HL-60 (cell line): ENCODE results near the gene COPS8.

Source experiments
- DNase-seq, 2 experiments: peaks; one replicate each; pipeline ENCODE4 v3.0.0-alpha.2; 2010 to 2020; ENCODE audit warnings: low read depth in 1 of 2, low spot score in 1 of 2
- H3K27ac ChIP-seq: fragments of 250-450 bp; sonication (Bioruptor Pico); replicated peaks from 2 replicates; pipeline ENCODE4 v1.5.1; 2020; ENCODE audit warnings: mild to moderate bottlenecking, moderate library complexity
- H3K27me3 ChIP-seq: fragments of 250-450 bp; sonication (Bioruptor Pico); 2 replicates; pipeline ENCODE4 v1.5.1; 2021; ENCODE audit warnings: mild to moderate bottlenecking, moderate library complexity; ENCODE audit not compliant: insufficient read depth, poor library complexity, severe bottlenecking
- H3K4me3 ChIP-seq: replicated peaks from 2 replicates; pipeline ENCODE4 v1.5.1; 2011; ENCODE audit warnings: mild to moderate bottlenecking, control low read depth, low read length; ENCODE audit not compliant: insufficient read depth
- CTCF ChIP-seq: IDR thresholded peaks from one replicate; pipeline ENCODE4 v1.5.1; 2011; ENCODE audit warnings: low read length, control low read depth, inconsistent platforms; ENCODE audit not compliant: insufficient read depth
- GABPA ChIP-seq: IDR thresholded peaks from 2 replicates; pipeline ENCODE4 v1.6.1; 2012; ENCODE audit warnings: low read depth
- POLR2AphosphoS5 ChIP-seq: IDR thresholded peaks from 2 replicates; pipeline ENCODE4 v1.6.1; 2012; ENCODE audit warnings: low read depth
- REST ChIP-seq: IDR thresholded peaks from 2 replicates; pipeline ENCODE4 v1.6.1; 2012; ENCODE audit warnings: low read depth; ENCODE audit not compliant: insufficient replicate concordance
- SPI1 ChIP-seq: IDR thresholded peaks from 2 replicates; pipeline ENCODE4 v1.6.1; 2012; ENCODE audit warnings: low read depth, mild to moderate bottlenecking, borderline replicate concordance

The COPS8 gene

GRCh38 chr2:237143118-237143517 is 57.4 kb downstream of the COPS8 start:
- Histone ChIP-seq H3K4me3 (no peak overlapping the region), H3K27ac (no peak overlapping the region), H3K27me3 (no peaks in the 10 kb centered on the region)
- no peak for DNase-seq
- TF ChIP-seq SPI1 (no peak), CTCF (no peak), POLR2AphosphoS5 (no peak), REST (no peak), GABPA (no peak)

- H3K4me3 ChIP-seq, result no peak overlapping the region
- no peaks in the 10 kb centered on the region for H3K27me3 ChIP-seq
- DNase-seq, result no peak
- TF ChIP-seq SPI1 (no peak), CTCF (no peak), POLR2AphosphoS5 (no peak), GABPA (no peak), REST (no peak)
- no peak overlapping the region for H3K27ac ChIP-seq
These were observed 58.2 kb downstream of the COPS8 start for GRCh38 chr2:237143676-237144440.

GRCh38 chr2:237144516-237144915 is 58.8 kb downstream of the COPS8 start:
- no peak for TF ChIP-seq REST
- TF ChIP-seq POLR2AphosphoS5, result no peak
- TF ChIP-seq CTCF, result no peak
- TF ChIP-seq SPI1, result no peak
- no peak for TF ChIP-seq GABPA
- no peak overlapping the region for H3K4me3 ChIP-seq
- H3K27ac ChIP-seq, result no peak overlapping the region
- DNase-seq, result no peak
- no peaks in the 10 kb centered on the region for H3K27me3 ChIP-seq
